Measurements from ENCODE around the gene C1orf146.

C1orf146 gene

DNA sequence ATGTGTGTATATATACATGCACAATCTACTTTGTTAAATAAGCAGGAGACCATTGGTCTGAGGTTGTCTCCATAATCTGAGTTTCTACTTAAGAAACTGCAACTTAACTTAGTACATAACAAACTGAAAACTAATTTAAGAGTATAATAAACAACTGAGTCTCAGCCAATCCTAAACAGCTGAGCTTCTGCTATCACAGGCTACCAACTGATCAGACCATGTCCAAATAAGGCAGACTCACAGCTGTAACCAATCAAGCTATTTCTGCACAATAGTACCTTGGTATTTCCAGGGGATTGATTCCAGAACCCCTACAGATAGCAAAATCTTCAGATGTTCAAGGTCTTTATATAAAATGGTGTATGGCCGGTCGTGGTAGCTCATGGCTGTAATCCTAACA lies 26.0 kb upstream of the C1orf146 start:
- TF ChIP-seq, protein P1, sequence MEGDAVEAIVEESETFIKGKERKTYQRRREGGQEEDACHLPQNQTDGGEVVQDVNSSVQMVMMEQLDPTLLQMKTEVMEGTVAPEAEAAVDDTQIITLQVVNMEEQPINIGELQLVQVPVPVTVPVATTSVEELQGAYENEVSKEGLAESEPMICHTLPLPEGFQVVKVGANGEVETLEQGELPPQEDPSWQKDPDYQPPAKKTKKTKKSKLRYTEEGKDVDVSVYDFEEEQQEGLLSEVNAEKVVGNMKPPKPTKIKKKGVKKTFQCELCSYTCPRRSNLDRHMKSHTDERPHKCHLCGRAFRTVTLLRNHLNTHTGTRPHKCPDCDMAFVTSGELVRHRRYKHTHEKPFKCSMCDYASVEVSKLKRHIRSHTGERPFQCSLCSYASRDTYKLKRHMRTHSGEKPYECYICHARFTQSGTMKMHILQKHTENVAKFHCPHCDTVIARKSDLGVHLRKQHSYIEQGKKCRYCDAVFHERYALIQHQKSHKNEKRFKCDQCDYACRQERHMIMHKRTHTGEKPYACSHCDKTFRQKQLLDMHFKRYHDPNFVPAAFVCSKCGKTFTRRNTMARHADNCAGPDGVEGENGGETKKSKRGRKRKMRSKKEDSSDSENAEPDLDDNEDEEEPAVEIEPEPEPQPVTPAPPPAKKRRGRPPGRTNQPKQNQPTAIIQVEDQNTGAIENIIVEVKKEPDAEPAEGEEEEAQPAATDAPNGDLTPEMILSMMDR (IDR thresholded peaks at IDR 0.05; ENCODE audit: control insufficient read depth, insufficient read depth, low read depth, low read length, missing control alignments) = no peak
- DNase-seq (ENCODE audit: low read depth) = no peak
- H3K4me3 ChIP-seq (ENCODE audit: control insufficient read depth, low read depth, low read length) = no peak overlapping the region

DNA sequence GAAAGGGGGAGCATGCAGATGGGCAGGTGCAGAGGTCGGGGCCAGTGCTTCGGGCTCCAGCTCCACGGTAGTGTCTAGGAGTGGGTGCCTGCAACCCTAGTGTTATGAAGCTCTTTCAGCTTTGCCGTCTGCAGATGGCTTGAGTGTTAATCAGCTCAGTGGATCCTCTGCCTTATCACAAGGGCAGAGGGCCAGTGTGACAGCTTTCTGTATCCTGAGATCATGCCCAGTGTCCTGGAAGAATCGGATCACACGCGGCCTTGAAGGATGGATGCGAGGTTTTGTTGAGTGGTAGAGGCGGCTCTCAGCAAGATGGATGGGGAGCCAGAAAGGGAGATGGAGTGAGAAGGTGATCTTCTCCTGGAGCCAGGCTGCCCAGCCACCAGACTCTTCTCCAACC lies 25.5 kb upstream of the C1orf146 start:
- no peak for DNase-seq (ENCODE audit: low read depth)
- TF ChIP-seq, protein P1 (IDR thresholded peaks at IDR 0.05; ENCODE audit: control insufficient read depth, insufficient read depth, low read depth, low read length, missing control alignments) = no peak
- no peak overlapping the region for H3K4me3 ChIP-seq (ENCODE audit: control insufficient read depth, low read depth, low read length)

DNA sequence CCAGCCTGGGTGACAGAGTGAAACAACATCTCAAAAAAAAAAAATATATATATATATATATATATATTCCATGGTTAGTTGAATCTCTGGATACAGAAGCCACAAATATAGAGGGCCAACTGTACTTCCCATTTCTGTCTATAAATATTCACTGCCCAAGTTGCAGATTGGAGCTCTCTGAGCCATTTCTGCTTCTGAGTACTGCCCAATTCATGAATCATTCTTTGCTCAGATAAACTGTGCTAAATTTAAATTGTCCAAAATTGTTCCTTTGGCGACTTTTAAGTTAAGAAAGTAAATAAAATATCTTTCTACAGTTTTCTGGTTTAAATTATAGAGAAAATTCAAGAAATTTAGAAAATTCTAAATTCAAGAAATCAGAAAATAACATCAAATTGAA lies 23.2 kb upstream of the C1orf146 start:
- DNase-seq (ENCODE audit: low read depth) = no peak
- TF ChIP-seq, protein P1 (IDR thresholded peaks at IDR 0.05; ENCODE audit: control insufficient read depth, insufficient read depth, low read depth, low read length, missing control alignments) = no peak
- H3K4me3 ChIP-seq (ENCODE audit: control insufficient read depth, low read depth, low read length) = no peak overlapping the region

DNA sequence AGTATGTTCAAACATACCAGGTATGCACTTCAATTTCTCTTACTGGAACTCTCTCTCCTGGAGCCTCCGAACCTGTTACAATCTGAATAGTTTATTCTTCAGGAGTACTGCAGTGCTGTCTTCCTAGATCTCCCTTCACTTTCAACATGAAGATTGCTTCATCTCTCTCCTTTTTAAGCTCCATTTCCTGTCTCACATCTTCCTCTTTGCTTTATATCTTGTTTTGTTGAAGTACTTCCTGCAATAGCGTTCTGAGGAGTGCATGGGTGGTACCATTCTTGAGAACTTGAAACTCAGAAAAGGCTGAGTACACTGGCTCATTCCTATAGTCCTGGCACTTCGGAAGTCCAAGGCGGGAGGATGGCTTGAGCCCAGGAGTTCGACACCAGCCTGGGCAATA lies 15.7 kb upstream of the C1orf146 start:
- no peak for DNase-seq (ENCODE audit: low read depth)
- TF ChIP-seq, protein P1 (IDR thresholded peaks at IDR 0.05; ENCODE audit: control insufficient read depth, insufficient read depth, low read depth, low read length, missing control alignments) = no peak
- no peak overlapping the region for H3K4me3 ChIP-seq (ENCODE audit: control insufficient read depth, low read depth, low read length)

DNA sequence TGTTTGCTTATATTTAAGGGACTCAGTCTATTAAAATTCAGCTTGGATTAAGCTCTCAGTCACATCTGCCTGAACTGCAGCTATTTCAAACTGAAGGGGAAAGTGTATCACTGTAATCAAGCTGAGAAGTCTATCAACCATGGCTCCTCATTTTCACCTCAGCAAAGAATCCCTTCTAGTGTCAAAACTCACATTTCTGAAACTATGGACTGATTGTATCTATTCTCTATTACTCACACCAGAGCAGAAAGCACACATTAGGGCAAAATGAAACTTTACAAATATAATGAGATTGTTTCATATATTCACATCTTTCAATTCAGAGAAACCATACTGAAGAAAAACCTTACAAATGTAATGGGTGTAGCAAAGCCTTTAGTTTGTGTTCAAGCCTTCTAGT lies 14.6 kb upstream of the C1orf146 start:
- TF ChIP-seq, protein P1 (IDR thresholded peaks at IDR 0.05; ENCODE audit: control insufficient read depth, insufficient read depth, low read depth, low read length, missing control alignments) = no peak
- H3K4me3 ChIP-seq (ENCODE audit: control insufficient read depth, low read depth, low read length) = no peak overlapping the region
- DNase-seq (ENCODE audit: low read depth) = no peak

DNA sequence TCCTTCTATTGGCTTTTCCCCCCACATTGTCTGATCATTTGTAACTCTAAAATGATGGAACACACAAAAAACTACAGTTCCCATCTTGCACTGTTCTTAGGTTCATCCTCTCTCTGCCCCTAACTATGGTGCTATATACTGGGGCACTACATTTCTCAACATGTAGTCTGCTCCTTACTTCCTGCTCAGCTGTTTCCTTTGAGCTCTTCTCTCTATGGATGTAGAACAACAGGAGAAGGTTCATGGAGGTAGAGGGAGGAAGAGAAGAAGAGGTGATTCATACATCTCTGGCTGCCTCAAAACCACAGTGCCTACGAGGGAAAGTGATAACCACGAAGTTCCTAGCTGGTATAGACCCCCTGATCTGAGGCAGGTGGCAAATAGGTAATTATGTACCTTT lies 7.0 kb upstream of the C1orf146 start:
- TF ChIP-seq, protein P1 (IDR thresholded peaks at IDR 0.05; ENCODE audit: control insufficient read depth, insufficient read depth, low read depth, low read length, missing control alignments) = no peak
- H3K4me3 ChIP-seq (ENCODE audit: control insufficient read depth, low read depth, low read length) = no peak overlapping the region
- DNase-seq (ENCODE audit: low read depth) = no peak

DNA sequence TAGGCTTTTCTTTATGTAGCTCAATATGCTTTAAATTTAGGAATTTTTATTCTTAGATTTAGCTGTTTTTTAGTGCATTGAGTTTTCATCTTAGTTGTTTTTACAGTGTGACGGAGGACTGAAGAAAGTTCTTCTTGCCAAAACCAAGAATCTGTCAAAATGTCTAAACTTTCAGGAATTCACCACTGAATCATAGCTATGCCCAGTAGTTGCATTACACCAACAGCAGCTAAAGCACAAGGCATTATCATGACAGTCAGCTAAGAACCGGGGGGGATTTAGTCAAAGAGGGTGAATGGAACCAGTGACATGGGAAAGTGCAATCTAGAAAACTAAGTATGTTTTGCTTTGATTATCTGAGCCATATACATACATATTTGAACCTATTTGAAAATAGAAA lies 6.5 kb upstream of the C1orf146 start:
- TF ChIP-seq, protein P1 (IDR thresholded peaks at IDR 0.05; ENCODE audit: control insufficient read depth, insufficient read depth, low read depth, low read length, missing control alignments) = no peak
- DNase-seq (ENCODE audit: low read depth) = peak; percentile 59
- no peak overlapping the region for H3K4me3 ChIP-seq (ENCODE audit: control insufficient read depth, low read depth, low read length)

Measured in AG09309 (cell line).